B cell (primary cell): ENCODE measurements around the gene PIM1. TPM values are rescaled to one million over a fixed set of nuclear protein-coding genes. Genes with fewer than 3 reads are reported as not detected.

ENCODE experiments used
- ATAC-seq: fragments of 200-7000 bp; cut with Tn5 transposase; one replicate; pipeline ENCODE4 v1.10.0; 2021; ENCODE audit warnings: low read depth, mild to moderate bottlenecking, moderate number of reproducible peaks, moderate library complexity
- CTCF ChIA-PET: fragments of 350-600 bp; sonication (Branson Sonifier 250); formaldehyde crosslinking; loops from one replicate; lab custom pipeline; 2021; ENCODE audit warnings: antibody characterized with exemption, inconsistent platforms; lab: Charles Lee
- POLR2A ChIA-PET: fragments of 350-600 bp; sonication (Branson Sonifier 250); formaldehyde crosslinking; loops from one replicate; lab custom pipeline; 2021; ENCODE audit warnings: antibody characterized with exemption; lab: Charles Lee
- DNase-seq: peaks from one replicate; pipeline ENCODE4 v3.0.0; 2013
- H2AFZ ChIP-seq: 2 replicates; pipeline ENCODE4 v1.6.1; 2012; ENCODE audit warnings: mild to moderate bottlenecking, low read depth, low read length; ENCODE audit not compliant: insufficient read depth, poor library complexity, severe bottlenecking
- H3K27ac ChIP-seq, 2 donors: 1 replicate in 1 of 2; 2 replicates in 1 of 2; pipeline ENCODE4 v1.5.1; 2012 to 2013; ENCODE audit warnings: low read length in 2 of 2, mild to moderate bottlenecking in 2 of 2, moderate library complexity in 1 of 2
- H3K27me3 ChIP-seq, 4 experiments: fragments of 200-600 bp in 1 of 4; sonication (generic) in 1 of 4; replicated peaks in 1 of 4; 1 replicate in 2 of 4; 2 replicates in 2 of 4; pipeline versions ENCODE4 v1.6.1 to v1.7.0; 2013 to 2016; ENCODE audit warnings: low read length in 3 of 4, mild to moderate bottlenecking in 2 of 4, mixed read lengths in 1 of 4, moderate library complexity in 1 of 4; ENCODE audit not compliant: insufficient read depth in 4 of 4, control insufficient read depth in 3 of 4; ENCODE audit errors: control extremely low read depth in 1 of 4
- H3K36me3 ChIP-seq, 2 experiments: replicated peaks in 1 of 2; 1 replicate in 1 of 2; 2 replicates in 1 of 2; pipeline versions ENCODE4 v1.6.1 to v1.7.1; 2013; ENCODE audit warnings: low read length in 1 of 2; ENCODE audit not compliant: insufficient read depth in 2 of 2, control insufficient read depth in 1 of 2; ENCODE audit errors: control extremely low read depth in 1 of 2, extremely low read depth in 1 of 2
- H3K4me1 ChIP-seq, 2 donors: fragments of 200-600 bp in 1 of 2; sonication (generic) in 1 of 2; 1 replicate in 1 of 2; 2 replicates in 1 of 2; pipeline versions ENCODE4 v1.5.1 to v1.6.1; 2013 to 2017; ENCODE audit warnings: low read length in 2 of 2; ENCODE audit not compliant: control insufficient read depth in 2 of 2, insufficient read depth in 2 of 2
- H3K4me2 ChIP-seq: replicated peaks from 2 replicates; pipeline ENCODE3; 2012; ENCODE audit warnings: mild to moderate bottlenecking, low read depth, low read length; ENCODE audit not compliant: poor library complexity, severe bottlenecking
- H3K4me3 ChIP-seq, 5 experiments: fragments of 200-600 bp in 1 of 5; sonication (generic) in 1 of 5; 1 replicate in 3 of 5; 2 replicates in 2 of 5; pipeline versions ENCODE4 v1.5.1 to v1.7.0; 2011 to 2016; ENCODE audit warnings: low read length in 4 of 5, mild to moderate bottlenecking in 4 of 5, low read depth in 2 of 5, control low read depth in 1 of 5, moderate library complexity in 1 of 5; ENCODE audit not compliant: insufficient read depth in 1 of 5; ENCODE audit errors: control extremely low read depth in 1 of 5, extremely low read depth in 1 of 5
- H3K79me2 ChIP-seq: fragments of 200-600 bp; sonication (generic); one replicate; pipeline ENCODE4 v1.6.0; 2016; ENCODE audit warnings: low read length; ENCODE audit not compliant: control insufficient read depth, insufficient read depth
- H3K9ac ChIP-seq: fragments of 200-600 bp; sonication (generic); 2 replicates; pipeline ENCODE4 v1.6.1; 2017; ENCODE audit warnings: mild to moderate bottlenecking, low read length, moderate library complexity
- H3K9me3 ChIP-seq, 3 donors: one replicate each; pipeline versions ENCODE4 v1.6.1 to v1.7.1; 2013; ENCODE audit warnings: low read length in 2 of 3; ENCODE audit not compliant: control insufficient read depth in 2 of 3, insufficient read depth in 1 of 3; ENCODE audit errors: control extremely low read depth in 1 of 3
- H4K20me1 ChIP-seq: 2 replicates; pipeline ENCODE4 v1.6.0; 2012; ENCODE audit warnings: mild to moderate bottlenecking, low read length; ENCODE audit not compliant: insufficient read depth, control insufficient read depth, poor library complexity, severe bottlenecking
- H3K27ac Mint-ChIP-seq: one replicate; pipeline ENCODE4 v1.8.0; 2021; ENCODE audit warnings: mixed read lengths
- H3K27me3 Mint-ChIP-seq: one replicate; pipeline ENCODE4 v1.8.0; 2021; ENCODE audit warnings: mixed read lengths
- H3K4me1 Mint-ChIP-seq: one replicate; pipeline ENCODE4 v1.8.0; 2021; ENCODE audit warnings: mixed read lengths
- H3K4me3 Mint-ChIP-seq: one replicate; pipeline ENCODE4 v1.8.0; 2021; ENCODE audit warnings: mixed read lengths
- H3K9me3 Mint-ChIP-seq: one replicate; pipeline ENCODE4 v1.8.0; 2022; ENCODE audit warnings: mixed read lengths; ENCODE audit not compliant: insufficient read depth
- CTCF ChIP-seq: fragments of 200-600 bp; IDR thresholded peaks from one replicate; pipeline ENCODE4 v1.8.0; 2022; ENCODE audit warnings: antibody characterized with exemption, mild to moderate bottlenecking
- EZH2 ChIP-seq: IDR thresholded peaks from 2 replicates; pipeline ENCODE4 v1.6.1; 2012; ENCODE audit warnings: borderline replicate concordance, low read depth, mild to moderate bottlenecking, moderate library complexity, low read length; ENCODE audit not compliant: insufficient read depth, poor library complexity, severe bottlenecking
- WGBS: methylation state at CpG from one replicate; pipeline ENCODE4 v1.1.5; 2013; ENCODE audit warnings: missing lambda C conversion rate; ENCODE audit not compliant: insufficient coverage; 5-methylcytosine and 5-hydroxymethylcytosine counted together
- intact Hi-C: fragments of 100-400 bp; cut with micrococcal nuclease; formaldehyde crosslinking; loops from one replicate; pipeline ENCODE4 v1.10.0; 2022
- polyA plus RNA-seq: library from polyadenylated mRNA; depleted of rRNA; stranded (reverse); fragments of >200 nt; gene quantifications from 2 replicates; pipeline ENCODE4 v1.2.3, GENCODE V29; 2012
- total RNA-seq, 2 donors: library from RNA; stranded (reverse); fragments of 120-200 nt in 1 of 2; gene quantifications; 1 replicate in 1 of 2; 2 replicates in 1 of 2; pipeline versions ENCODE4 v1.2.3 to v1.2.4, GENCODE V29; 2013 to 2022

The PIM1 gene
- total and polyA plus RNA-seq, 2 donors (not counting 1 experiment from before 2014, with no cell fraction given) = 13.6 to 102 TPM

DNA sequence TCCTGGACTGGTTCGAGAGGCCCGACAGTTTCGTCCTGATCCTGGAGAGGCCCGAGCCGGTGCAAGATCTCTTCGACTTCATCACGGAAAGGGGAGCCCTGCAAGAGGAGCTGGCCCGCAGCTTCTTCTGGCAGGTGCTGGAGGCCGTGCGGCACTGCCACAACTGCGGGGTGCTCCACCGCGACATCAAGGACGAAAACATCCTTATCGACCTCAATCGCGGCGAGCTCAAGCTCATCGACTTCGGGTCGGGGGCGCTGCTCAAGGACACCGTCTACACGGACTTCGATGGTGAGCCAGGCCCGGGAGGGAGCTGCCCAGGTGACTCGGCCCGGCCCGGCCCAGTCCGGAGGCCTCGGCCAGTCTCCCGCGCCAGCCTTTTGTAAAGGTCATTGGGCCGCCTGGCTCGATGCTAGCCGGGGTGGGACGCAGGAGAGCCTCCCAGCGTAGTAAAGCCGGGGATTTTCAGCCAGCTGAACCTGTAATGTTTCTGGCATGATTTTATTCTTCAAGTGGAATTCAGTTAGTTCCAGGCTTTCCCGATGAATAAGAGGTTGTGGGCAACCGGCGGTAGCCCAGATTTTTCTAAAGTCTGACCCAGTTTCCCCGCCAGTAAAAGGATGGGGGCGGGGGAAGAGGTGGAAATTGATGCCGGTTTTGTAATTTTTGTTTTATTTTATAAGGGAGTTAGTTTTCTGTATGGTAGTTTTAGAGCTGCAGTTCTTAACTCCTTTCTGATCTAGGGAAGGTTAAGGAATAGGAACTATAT, 1.4 kb downstream of the PIM1 start:
- Histone ChIP-seq H3K79me2 (peaks cover 23% of the 10 kb centered on the region), H3K27ac (peak overlapping the region in 1 of 2 donors; percentile 72), H3K4me3 (peak overlapping the region; percentile 63 to 87 (median 82)), H3K9me3 (no peaks in the 10 kb centered on the region), H3K4me2 (peak overlapping the region; percentile 97), H2AFZ (peak overlapping the region; percentile 68), H3K9ac (peak overlapping the region; percentile 86), H3K36me3 (peaks cover 0 to 29% of the 10 kb centered on the region in 2 experiments), H3K27me3 (no peaks in the 10 kb centered on the region), H3K4me1 (peaks cover 54 to 62% of the 10 kb centered on the region in 2 donors), H4K20me1 (peaks cover 36% of the 10 kb centered on the region)
- intact Hi-C loops = loop anchor here (10.0 kb wide), 2 partner anchors 487 to 577 kb away; partner anchors contain the start of gene SRSF3
- no peak for ATAC-seq
- TF ChIP-seq CTCF (no peak), EZH2 (no peak)
- ChIA-PET CTCF (interaction anchor here (0.9 to 16.6 kb wide), 30 partner anchors 11 to 405 kb away, joined by 3 to 510 read pairs (median 6); partner anchors contain the start of genes C6orf89, FGD2 and MTCH1), POLR2A (interaction anchor here (0.7 to 5.7 kb wide), 14 partner anchors 11 to 286 kb away, joined by 3 to 121 read pairs (median 5); partner anchors contain the start of genes C6orf89 and FGD2)
- Mint-ChIP-seq H3K27ac (peak overlapping the region; percentile 76), H3K4me3 (peak overlapping the region; percentile 85), H3K27me3 (no peaks in the 10 kb centered on the region), H3K4me1 (peaks cover 62% of the 10 kb centered on the region), H3K9me3 (no peaks in the 10 kb centered on the region)
- DNase-seq = peak; percentile 63
- WGBS = under 1% methylated on average over 45 of the region's 45 CpGs
